Stimulated activated CD8-positive, alpha-beta memory T cell treated with anti-CD3 and anti-CD28 coated beads, Interleukin-4, amount 100 ng/mL, for 24 hours (primary cell): ENCODE data around the gene CPOX.
"Not testable (repeated sequence)": the region's sequence is repeated elsewhere in the genome, so short reads cannot be mapped to it uniquely, and the experiment has no call there.

Experiments used
- DNase-seq: peaks from one replicate; pipeline ENCODE4 v3.0.0-alpha.2; 2020; ENCODE audit warnings: low read depth

Gene CPOX

GRCh38 chr3:98593046-98593936, at the start of gene CPOX:
TSS of gene CPOX (minus strand) at chr3:98593611. CDS start at chr3:98593504, 107 bp downstream.
- DNase-seq: peak; percentile 81

GRCh38 chr3:98642769-98643168, 49.4 kb upstream of the CPOX start:
- not testable (repeated sequence) for DNase-seq

- DNase-seq: not testable (repeated sequence)
Observed at GRCh38 chr3:98641756-98642155, 48.3 kb upstream of the CPOX start.

- not testable (repeated sequence) for DNase-seq
Observed at GRCh38 chr3:98638515-98638914, 45.1 kb upstream of the CPOX start.

- DNase-seq: no peak
Observed at GRCh38 chr3:98630416-98630815, 37.0 kb upstream of the CPOX start.

- DNase-seq: no peak
Observed at GRCh38 chr3:98628317-98628716, 34.9 kb upstream of the CPOX start.

GRCh38 chr3:98626151-98626550, 32.7 kb upstream of the CPOX start:
- no peak for DNase-seq

GRCh38 chr3:98623572-98624280, 30.3 kb upstream of the CPOX start:
- DNase-seq: no peak

GRCh38 chr3:98617841-98618240, 24.4 kb upstream of the CPOX start:
- no peak for DNase-seq

- no peak for DNase-seq
Observed at GRCh38 chr3:98613616-98614015, 20.2 kb upstream of the CPOX start.

- no peak for DNase-seq
Observed at GRCh38 chr3:98612996-98613517, 19.6 kb upstream of the CPOX start.

- DNase-seq: no peak
Observed at GRCh38 chr3:98612587-98612986, 19.2 kb upstream of the CPOX start.

- DNase-seq: no peak
Observed at GRCh38 chr3:98608029-98608428, 14.6 kb upstream of the CPOX start.

GRCh38 chr3:98603580-98603979, 10.2 kb upstream of the CPOX start:
- DNase-seq: no peak

GRCh38 chr3:98602078-98602678, 8.8 kb upstream of the CPOX start:
- DNase-seq: no peak

GRCh38 chr3:98601180-98601579, 7.8 kb upstream of the CPOX start:
- no peak for DNase-seq

- DNase-seq: no peak
Observed at GRCh38 chr3:98600412-98601095, 7.1 kb upstream of the CPOX start.

- DNase-seq: no peak
Observed at GRCh38 chr3:98599647-98600411, 6.4 kb upstream of the CPOX start.

- DNase-seq: no peak
Observed at GRCh38 chr3:98598492-98598891, 5.1 kb upstream of the CPOX start.

- no peak for DNase-seq
Observed at GRCh38 chr3:98596541-98597500, 3.4 kb upstream of the CPOX start.
